Esophagus mucosa (tissue), 1 donor: Measurements from ENCODE around the gene RTRAF. TPM values are rescaled to one million over a fixed set of nuclear protein-coding genes. Genes with fewer than 3 reads are reported as not detected.

ENCODE experiments used
- ATAC-seq: fragments of 200-7000 bp; cut with Tn5 transposase; one replicate; pipeline ENCODE4 v1.9.1; 2020
- total RNA-seq: library from RNA; stranded (reverse); gene quantifications from one replicate; pipeline ENCODE4 v1.2.4, GENCODE V29; 2023
- donor health status: DM: yes; HTN: yes; CAD: no.

Gene RTRAF
- total RNA-seq, 1 donor from 2014 or later, result 122 TPM

DNA sequence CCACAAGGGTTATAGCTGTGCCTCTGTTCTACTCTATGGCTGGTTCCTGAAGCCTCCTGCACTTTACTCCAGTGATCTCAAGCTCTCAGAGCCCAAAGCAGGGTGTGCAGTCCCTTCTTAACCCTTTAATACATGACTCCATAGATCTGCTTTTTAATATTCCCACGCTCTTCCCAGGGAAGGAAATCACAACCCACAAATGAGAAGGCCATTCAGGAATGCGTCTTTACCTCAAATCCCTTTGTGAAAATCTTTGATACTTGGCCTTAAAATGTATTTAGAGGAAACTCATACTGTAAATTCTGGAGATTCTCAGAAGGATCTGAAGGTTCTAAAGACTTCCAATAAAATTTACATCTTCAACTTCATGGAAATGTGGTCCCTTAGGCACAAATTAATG lies 62.5 kb downstream of the RTRAF start:
- ATAC-seq, result no peak

DNA sequence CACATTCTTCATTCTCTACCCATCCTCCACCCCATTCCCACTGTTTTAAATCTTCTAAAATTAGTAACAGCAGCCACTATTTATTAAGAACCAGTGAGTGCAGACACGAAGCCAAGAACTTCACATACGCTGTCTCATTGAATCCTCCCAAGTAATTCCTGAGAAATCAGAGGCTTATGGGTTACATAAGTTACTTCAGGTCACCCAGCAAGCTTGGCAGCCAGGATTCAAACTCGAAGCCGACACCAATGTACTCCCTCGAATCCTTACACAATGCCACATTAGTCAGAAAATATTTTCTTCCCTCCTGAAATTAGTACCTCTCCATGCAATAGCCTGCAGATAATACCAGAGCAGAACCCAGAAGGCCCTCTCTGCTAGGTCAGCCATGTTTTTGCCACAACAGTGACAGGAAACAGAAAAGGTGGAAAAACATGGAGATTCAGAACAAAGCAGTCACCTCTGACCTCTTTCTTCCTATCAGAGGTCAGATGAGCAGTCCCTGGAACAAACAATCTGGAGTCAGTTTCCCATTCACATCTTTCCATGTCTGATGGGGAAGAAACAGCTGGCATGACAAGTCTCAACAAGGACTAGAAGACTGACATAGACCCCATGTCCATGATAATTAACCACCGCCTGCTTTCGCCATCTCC lies 63.1 kb downstream of the RTRAF start:
- ATAC-seq, result no peak

GRCh38 chr14:52053044-52053443 lies 63.7 kb downstream of the RTRAF start:
- ATAC-seq, result no peak

GRCh38 chr14:52054678-52055077 lies 65.3 kb downstream of the RTRAF start:
- ATAC-seq, result no peak

DNA sequence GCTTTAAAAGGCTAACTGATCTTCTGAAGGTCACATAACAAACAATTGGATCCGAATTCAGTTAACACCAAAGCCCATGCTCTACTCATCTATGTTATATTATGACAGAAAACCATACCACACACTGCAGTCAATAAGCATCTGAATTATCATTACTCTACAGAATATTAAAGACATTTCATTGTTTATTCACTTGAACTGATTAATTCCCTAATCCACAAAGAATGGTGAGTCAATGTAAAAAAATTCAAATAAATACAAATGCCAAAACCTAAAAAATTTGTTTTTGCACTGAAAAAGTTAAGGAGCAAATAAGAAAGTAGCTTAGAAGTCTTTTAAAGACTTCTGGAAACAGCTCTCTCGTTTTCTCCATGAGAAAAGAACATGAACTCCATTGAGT lies 65.8 kb downstream of the RTRAF start:
- no peak for ATAC-seq

DNA sequence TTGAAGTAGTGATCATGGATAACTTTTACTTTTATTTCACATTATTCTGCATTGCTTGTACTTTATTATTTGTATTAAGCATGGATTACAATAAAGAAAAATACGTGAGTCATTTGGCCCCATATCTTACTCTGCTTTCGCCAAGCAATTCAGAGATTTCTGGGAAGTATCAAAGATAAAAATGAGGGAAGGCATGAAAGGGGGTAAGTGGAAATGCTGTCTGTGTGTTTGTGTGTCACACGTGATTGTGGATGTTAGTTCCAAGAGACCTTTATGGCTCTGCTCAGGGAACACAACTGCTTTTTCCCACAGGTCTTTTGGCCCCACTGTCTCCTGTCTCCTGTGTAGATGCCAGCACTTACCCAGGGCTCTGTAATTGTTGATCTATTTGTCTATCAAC lies 69.0 kb downstream of the RTRAF start:
- no peak for ATAC-seq

DNA sequence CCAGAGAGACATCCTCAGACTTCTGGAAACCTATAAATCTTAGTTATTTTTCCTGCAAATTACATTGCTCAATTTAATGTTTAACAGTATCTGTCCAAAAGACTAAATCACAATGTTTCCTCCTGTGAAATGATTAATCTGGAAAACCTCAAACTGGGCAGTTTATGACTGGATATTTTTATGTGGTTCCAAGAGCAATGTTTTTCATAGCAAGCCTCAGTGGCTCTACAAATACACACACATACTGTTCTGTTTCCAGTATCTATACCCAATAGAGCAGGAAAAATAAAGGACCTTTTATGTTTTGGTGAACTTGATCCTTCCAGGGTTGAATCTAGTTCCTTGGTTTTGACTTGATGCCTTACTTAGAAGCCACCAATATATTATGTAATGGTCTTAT lies 70.3 kb downstream of the RTRAF start:
- no peak for ATAC-seq

- ATAC-seq, result no peak
Observed at GRCh38 chr14:52060080-52060479, 70.7 kb downstream of the RTRAF start.

Other genes with a start within 250 kb of the RTRAF start
- 1.5 TPM for gene GNG2, start 128.9 kb upstream of the RTRAF start, total RNA-seq
- gene NID2, start 79.5 kb downstream of the RTRAF start, total RNA-seq, result 2.3 TPM